Activated naive CD4-positive, alpha-beta T cell treated with anti-CD3 and anti-CD28 coated beads for 36 hours (primary cell): Measurements from ENCODE around the gene CAMK1D. TPM values are rescaled to one million over a fixed set of nuclear protein-coding genes. Genes with fewer than 3 reads are reported as not detected.
"Not testable (repeated sequence)": the region's sequence is repeated elsewhere in the genome, so short reads cannot be mapped to it uniquely, and the experiment has no call there.

Experiments used
- CTCF ChIA-PET: fragments of 350-600 bp; sonication (Branson Sonifier 250); formaldehyde crosslinking; loops from one replicate; lab custom pipeline; 2021; ENCODE audit warnings: antibody characterized with exemption; lab: Charles Lee
- DNase-seq: peaks from one replicate; pipeline ENCODE4 v3.0.0-alpha.2; 2020
- H3K27ac Mint-ChIP-seq: one replicate; pipeline ENCODE4 v1.8.0; 2021; ENCODE audit warnings: mild to moderate bottlenecking, mixed read lengths
- H3K27me3 Mint-ChIP-seq: one replicate; pipeline ENCODE4 v1.8.0; 2021; ENCODE audit warnings: low read depth, mixed read lengths
- H3K36me3 Mint-ChIP-seq: one replicate; pipeline ENCODE4 v1.8.0; 2021; ENCODE audit warnings: low read depth, mixed read lengths
- H3K4me1 Mint-ChIP-seq: one replicate; pipeline ENCODE4 v1.8.0; 2021; ENCODE audit warnings: low read depth, mixed read lengths
- H3K4me3 Mint-ChIP-seq: one replicate; pipeline ENCODE4 v1.8.0; 2021; ENCODE audit warnings: mild to moderate bottlenecking, moderate library complexity, mixed read lengths
- H3K9me3 Mint-ChIP-seq: one replicate; pipeline ENCODE4 v1.8.0; 2021; ENCODE audit warnings: mixed read lengths
- intact Hi-C: fragments of 100-400 bp; cut with micrococcal nuclease; formaldehyde crosslinking; loops from one replicate; pipeline ENCODE4 v1.15.1; 2023
- total RNA-seq, 2 experiments: library from RNA; stranded (reverse); gene quantifications; one replicate each; pipeline ENCODE4 v1.2.3, GENCODE V29; 2021

The CAMK1D gene
- total RNA-seq, 2 experiments from 2014 or later: 9.5 to 11.3 TPM

DNA sequence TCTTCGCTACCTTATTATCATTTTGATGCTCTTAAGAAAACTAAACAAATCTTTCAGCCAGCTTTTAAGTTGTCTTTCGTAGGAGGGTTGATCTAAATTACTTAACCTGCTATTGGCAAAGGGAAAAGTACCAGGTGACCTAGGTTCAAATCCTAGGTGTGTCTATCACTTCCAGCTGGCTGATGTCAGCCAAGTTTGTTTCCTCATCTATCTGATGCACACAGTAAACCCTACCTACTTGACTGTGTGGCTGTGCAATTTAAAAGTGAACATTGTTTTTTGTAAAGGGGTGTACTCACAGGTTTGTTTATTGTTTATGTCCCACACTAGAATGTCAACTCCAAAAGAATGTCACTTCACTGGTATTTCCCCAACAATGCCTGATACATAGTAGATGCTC is 21.9 kb upstream of the CAMK1D start:
- Mint-ChIP-seq H3K9me3 (no peaks in the 10 kb centered on the region), H3K27me3 (no peaks in the 10 kb centered on the region), H3K27ac (no peak overlapping the region), H3K36me3 (no peaks in the 10 kb centered on the region), H3K4me1 (peaks cover 3% of the 10 kb centered on the region), H3K4me3 (no peak overlapping the region)
- no peak for DNase-seq
- CTCF ChIA-PET: interaction anchor here (0.9 to 1.8 kb wide), 3 partner anchors 24 to 472 kb away, joined by 3 to 6 read pairs (median 3); no protein-coding TSS in a partner anchor
- intact Hi-C loops: no loop called here

GRCh38 chr10:12328312-12328711 is 21.0 kb upstream of the CAMK1D start:
- CTCF ChIA-PET: interaction anchor here (1.2 kb wide), 1 partner anchor 302 kb away, joined by 6 read pairs; no protein-coding TSS in a partner anchor
- H3K4me3 Mint-ChIP-seq: not testable (repeated sequence)

DNA sequence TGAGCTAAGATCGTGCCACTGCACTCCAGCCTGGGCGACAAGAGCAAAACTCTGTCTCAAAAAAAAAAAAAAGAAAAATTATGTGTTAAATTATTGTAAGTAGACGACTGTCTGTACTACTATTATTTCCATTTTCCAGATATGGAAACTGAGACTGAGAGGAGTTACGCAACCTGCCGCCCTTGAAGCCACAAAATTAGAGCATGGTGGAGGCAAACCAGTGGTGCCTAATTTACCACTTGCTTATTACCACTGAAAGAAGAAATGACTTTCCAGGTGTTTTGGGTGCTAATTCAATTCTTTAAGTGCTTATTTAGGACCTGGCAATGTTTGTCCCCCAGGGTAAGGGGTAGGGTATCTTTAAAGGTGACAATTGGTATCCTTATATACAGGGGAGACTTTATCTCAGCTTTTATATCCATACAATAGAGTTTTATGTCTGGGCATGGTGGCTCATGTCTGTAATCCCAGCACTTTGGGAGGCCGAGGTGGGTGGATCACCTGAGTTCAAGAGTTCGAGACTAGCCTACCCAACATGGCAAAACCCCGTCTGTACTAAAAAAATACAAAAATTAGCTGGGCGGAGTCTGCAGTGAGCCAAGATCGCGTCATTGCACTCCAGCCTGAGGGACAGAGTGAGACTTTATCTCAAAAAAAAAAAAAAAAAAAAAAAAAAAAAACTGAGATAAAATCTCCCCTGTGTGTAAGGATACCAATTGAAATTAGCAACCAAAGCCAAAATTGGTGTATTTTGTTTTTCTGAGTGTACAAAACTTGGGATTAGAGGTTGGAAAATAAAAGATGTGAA is 16.6 kb upstream of the CAMK1D start:
- Mint-ChIP-seq H3K36me3 (no peaks in the 10 kb centered on the region), H3K27ac (no peak overlapping the region), H3K9me3 (no peaks in the 10 kb centered on the region), H3K4me1 (peaks cover 7% of the 10 kb centered on the region), H3K27me3 (no peaks in the 10 kb centered on the region), H3K4me3 (no peak overlapping the region)
- intact Hi-C loops: no loop called here
- CTCF ChIA-PET: interaction anchor here (0.6 kb wide), 1 partner anchor 55 kb away, joined by 6 read pairs; no protein-coding TSS in a partner anchor
- DNase-seq: no peak

More at GRCh38 chr10:12328312-12328711, 21.0 kb upstream of the CAMK1D start:
- intact Hi-C loops, H3K36me3 Mint-ChIP-seq, DNase-seq, H3K27ac Mint-ChIP-seq, H3K4me1 Mint-ChIP-seq, H3K9me3 Mint-ChIP-seq, H3K27me3 Mint-ChIP-seq: not testable (repeated sequence)

GRCh38 chr10:12333380-12334185 is 15.8 kb upstream of the CAMK1D start:
- CTCF ChIA-PET: no interaction called here
- Mint-ChIP-seq H3K36me3 (no peaks in the 10 kb centered on the region), H3K27me3 (no peaks in the 10 kb centered on the region), H3K4me3 (no peak overlapping the region), H3K9me3 (no peaks in the 10 kb centered on the region), H3K27ac (no peak overlapping the region), H3K4me1 (peaks cover 7% of the 10 kb centered on the region)
- peak; percentile 16 for DNase-seq
- intact Hi-C loops: no loop called here

DNA sequence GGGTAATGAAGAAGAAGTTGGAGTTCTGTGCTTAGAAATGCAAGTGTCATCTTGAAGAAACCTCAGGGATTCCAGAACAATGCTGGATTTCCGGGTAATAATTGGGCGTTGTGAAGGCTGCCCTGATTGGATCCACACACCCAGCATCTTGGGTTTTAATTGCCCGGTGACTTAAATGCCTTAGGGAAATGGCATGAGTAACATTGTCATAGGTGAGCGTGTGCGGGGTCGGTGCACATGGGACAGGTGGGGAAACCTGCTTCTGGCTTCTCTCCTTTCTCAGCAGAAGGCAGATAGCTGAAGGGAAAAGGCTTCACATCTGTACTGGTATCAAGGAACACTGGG is 15.2 kb upstream of the CAMK1D start:
- H3K27me3 Mint-ChIP-seq: no peaks in the 10 kb centered on the region
- intact Hi-C loops: no loop called here
- no peak for DNase-seq
- peaks cover 7% of the 10 kb centered on the region for H3K4me1 Mint-ChIP-seq
- CTCF ChIA-PET: no interaction called here
- no peak overlapping the region for H3K27ac Mint-ChIP-seq
- no peak overlapping the region for H3K4me3 Mint-ChIP-seq
- no peaks in the 10 kb centered on the region for H3K36me3 Mint-ChIP-seq
- H3K9me3 Mint-ChIP-seq: no peaks in the 10 kb centered on the region

DNA sequence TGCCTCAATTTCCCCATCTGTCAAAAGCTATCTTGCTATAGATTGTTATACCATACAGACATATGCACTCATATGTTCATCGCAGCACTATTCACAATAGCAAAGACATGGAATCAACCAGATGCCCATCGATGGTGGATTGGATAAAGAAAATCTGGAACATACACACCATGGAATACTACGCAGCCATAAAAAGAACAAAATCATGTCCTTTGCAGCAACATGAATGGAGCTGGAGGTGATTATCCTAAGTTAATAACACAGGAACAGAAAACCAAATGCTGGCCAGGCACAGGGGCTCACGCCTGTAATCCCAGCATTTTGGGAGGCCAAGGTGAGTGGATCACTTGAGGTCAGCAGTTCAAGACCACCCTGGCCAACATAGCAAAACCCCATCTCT is 14.2 kb upstream of the CAMK1D start:
- intact Hi-C loops, H3K36me3 Mint-ChIP-seq, CTCF ChIA-PET: not testable (repeated sequence)

DNA sequence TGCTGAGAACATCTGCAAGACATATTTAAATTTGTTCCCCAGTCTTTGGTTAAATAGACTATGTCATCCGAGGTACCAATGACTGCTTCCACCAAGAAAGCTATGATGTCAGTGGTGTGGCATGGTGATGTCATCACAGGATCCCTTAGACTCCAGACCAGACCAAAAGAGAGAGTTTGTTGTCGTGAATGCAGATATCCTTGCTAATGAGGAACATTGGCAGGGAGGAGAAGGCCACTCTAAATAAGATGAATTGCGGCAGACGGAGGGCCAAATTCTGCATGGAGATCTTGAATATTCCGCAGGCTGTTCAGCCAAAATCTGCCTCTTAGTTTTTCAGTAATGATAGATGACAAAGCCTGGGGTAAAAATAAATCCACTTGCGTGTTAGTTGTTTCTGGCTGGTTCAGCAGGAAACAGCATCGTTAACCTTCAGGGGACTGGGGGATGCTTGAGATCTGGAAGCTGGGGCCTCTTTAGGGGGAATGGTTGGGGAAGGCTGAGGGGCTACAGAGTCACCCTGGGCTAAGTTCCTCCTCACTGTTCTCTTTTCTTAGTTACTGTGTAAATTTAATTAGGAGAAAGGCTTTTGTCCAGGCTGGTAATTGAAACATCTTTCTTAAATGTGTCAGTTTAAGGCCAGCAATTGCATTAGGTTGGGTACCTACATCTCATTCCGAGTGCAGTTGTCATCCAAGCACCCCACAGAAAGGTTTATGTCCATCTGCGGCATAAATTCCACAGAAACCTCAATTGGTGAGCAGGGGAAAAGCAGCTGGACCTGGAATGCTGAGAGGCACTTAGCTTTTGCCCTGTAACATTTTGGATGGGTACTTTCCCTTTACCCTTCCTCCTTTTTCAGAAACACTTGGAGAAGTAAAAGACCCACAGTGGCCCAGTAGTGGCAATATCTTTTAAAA is 11.6 kb upstream of the CAMK1D start:
- no peak overlapping the region for H3K27ac Mint-ChIP-seq
- intact Hi-C loops: no loop called here
- no peaks in the 10 kb centered on the region for H3K9me3 Mint-ChIP-seq
- H3K4me1 Mint-ChIP-seq: peaks cover 15% of the 10 kb centered on the region
- CTCF ChIA-PET: interaction anchor here (1.0 kb wide), 1 partner anchor 319 kb away, joined by 3 read pairs; no protein-coding TSS in a partner anchor
- no peak overlapping the region for H3K4me3 Mint-ChIP-seq
- no peak for DNase-seq
- H3K36me3 Mint-ChIP-seq: no peaks in the 10 kb centered on the region
- no peaks in the 10 kb centered on the region for H3K27me3 Mint-ChIP-seq

More for the DNA sequence above, 14.2 kb upstream of the CAMK1D start:
- not testable (repeated sequence) for H3K4me3 Mint-ChIP-seq, H3K4me1 Mint-ChIP-seq, H3K9me3 Mint-ChIP-seq, H3K27me3 Mint-ChIP-seq, H3K27ac Mint-ChIP-seq, DNase-seq

DNA sequence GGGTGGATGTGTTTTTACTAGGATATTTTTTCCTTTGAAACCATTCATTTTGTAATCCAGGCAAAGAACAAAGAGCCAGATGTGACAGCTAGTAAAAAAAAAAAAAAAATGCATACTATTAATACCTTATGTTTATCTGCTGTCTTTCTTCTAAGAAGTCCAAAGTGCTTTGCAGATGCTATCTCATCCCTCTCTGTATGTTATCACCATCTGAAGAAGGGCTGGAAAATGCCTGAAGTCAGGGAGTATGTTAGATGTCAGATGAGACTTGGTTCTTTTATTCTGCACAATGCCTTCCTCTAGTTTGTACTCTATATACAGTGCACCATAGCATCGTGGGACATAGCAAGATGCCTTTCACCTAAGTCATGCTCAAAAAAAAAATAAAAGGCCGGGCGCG is 10.4 kb upstream of the CAMK1D start:
- intact Hi-C loops: no loop called here
- Mint-ChIP-seq H3K27me3 (no peaks in the 10 kb centered on the region), H3K4me1 (peaks cover 10% of the 10 kb centered on the region), H3K4me3 (no peak overlapping the region), H3K36me3 (no peaks in the 10 kb centered on the region), H3K9me3 (peaks cover 3% of the 10 kb centered on the region), H3K27ac (no peak overlapping the region)
- CTCF ChIA-PET: no interaction called here
- no peak for DNase-seq

DNA sequence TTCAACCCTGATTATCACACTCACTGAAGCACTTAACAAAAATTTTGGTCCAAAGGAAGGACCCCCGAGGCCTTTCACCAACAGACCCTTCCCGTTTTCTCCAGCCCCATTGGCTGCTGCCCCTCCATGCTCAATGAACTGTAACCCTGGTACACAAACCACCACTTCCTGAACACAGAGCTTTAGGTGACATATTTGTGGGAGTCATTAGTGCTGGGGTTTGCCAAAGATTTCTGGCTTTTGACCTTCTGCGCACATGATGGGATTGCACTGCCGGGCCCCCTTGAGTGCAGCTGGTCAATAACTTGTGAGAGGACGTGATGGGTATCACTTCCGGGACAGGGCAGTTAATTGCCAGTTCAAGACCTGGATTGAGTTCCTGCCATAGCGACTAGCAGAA is 9.0 kb upstream of the CAMK1D start:
- Mint-ChIP-seq H3K36me3 (no peaks in the 10 kb centered on the region), H3K9me3 (peaks cover 3% of the 10 kb centered on the region), H3K4me1 (peaks cover 9% of the 10 kb centered on the region), H3K27ac (no peak overlapping the region), H3K27me3 (no peaks in the 10 kb centered on the region), H3K4me3 (no peak overlapping the region)
- DNase-seq: no peak
- CTCF ChIA-PET: no interaction called here
- intact Hi-C loops: loop anchor here (5.0 kb wide), 1 partner anchor 127 kb away; no protein-coding TSS in a partner anchor

- Mint-ChIP-seq H3K4me3 (no peak overlapping the region), H3K9me3 (peaks cover 3% of the 10 kb centered on the region), H3K4me1 (peaks cover 9% of the 10 kb centered on the region), H3K27ac (no peak overlapping the region), H3K36me3 (no peaks in the 10 kb centered on the region), H3K27me3 (no peaks in the 10 kb centered on the region)
- CTCF ChIA-PET: no interaction called here
- DNase-seq: no peak
- intact Hi-C loops: loop anchor here (5.0 kb wide), 1 partner anchor 126 kb away; no protein-coding TSS in a partner anchor
These were observed 8.4 kb upstream of the CAMK1D start for GRCh38 chr10:12340937-12341336.

- no peak overlapping the region for H3K4me3 Mint-ChIP-seq
These were observed 7.8 kb upstream of the CAMK1D start for GRCh38 chr10:12341526-12341925.

More at GRCh38 chr10:12341526-12341925, 7.8 kb upstream of the CAMK1D start:
- no peak for DNase-seq
- CTCF ChIA-PET: no interaction called here
- no peak overlapping the region for H3K27ac Mint-ChIP-seq
- intact Hi-C loops: loop anchor here (5.0 kb wide), 1 partner anchor 126 kb away; no protein-coding TSS in a partner anchor
- no peaks in the 10 kb centered on the region for H3K27me3 Mint-ChIP-seq
- H3K36me3 Mint-ChIP-seq: no peaks in the 10 kb centered on the region
- H3K9me3 Mint-ChIP-seq: peaks cover 3% of the 10 kb centered on the region
- H3K4me1 Mint-ChIP-seq: peaks cover 9% of the 10 kb centered on the region
